IMR-90 (cell line): ENCODE measurements around the gene AANAT.

Experiments used
- CEBPB ChIP-seq: IDR thresholded peaks from 2 replicates; pipeline ENCODE4 v1.6.1; 2012; ENCODE audit warnings: low read depth, low read length, improper control_type of control experiment
- MAFK ChIP-seq: IDR thresholded peaks from 2 replicates; pipeline ENCODE4 v1.6.1; 2012; ENCODE audit warnings: low read depth, low read length, improper control_type of control experiment
- SMC3 ChIP-seq: fragments of 150-350 bp; IDR thresholded peaks from 2 replicates; pipeline ENCODE4 v1.6.1; 2016; ENCODE audit warnings: low read depth, mild to moderate bottlenecking, antibody characterized with exemption, low read length, moderate library complexity

- TF ChIP-seq CEBPB = no peak
- no peak for TF ChIP-seq SMC3
- TF ChIP-seq MAFK = no peak
These were observed 28.4 kb downstream of the AANAT start for GRCh38 chr17:76495663-76496400.
